ENCODE results near the gene COG8. TPM values are rescaled to one million over a fixed set of nuclear protein-coding genes. Genes with fewer than 3 reads are reported as not detected.

COG8 gene
- total and polyA plus RNA-seq, 4 donors: 11.2 to 37.4 (median 24.2) TPM

DNA sequence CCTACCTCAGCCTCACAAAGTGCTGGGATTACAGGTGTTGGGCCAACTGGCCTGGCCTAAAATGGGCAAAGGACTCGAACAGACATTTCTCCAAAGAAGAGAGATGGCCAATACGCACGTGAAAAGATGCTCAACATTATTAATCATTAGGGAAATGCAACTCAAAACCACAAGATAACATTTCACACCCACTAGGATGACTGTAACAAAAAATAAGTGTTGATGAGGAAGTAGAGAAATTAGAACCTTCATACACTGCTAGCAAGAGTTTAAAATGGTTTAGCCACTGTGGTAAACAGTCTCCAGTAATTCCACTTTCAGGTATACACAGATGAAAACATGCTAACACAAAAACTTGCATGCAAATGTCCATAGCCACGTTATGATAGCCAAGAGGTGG is 6.6 kb upstream of the COG8 start:
- H3K27ac ChIP-seq (ENCODE audit: low read depth in 1 of 2, low read length in 2 of 2): no peak overlapping the region
- H3K4me3 ChIP-seq (ENCODE audit: low read depth in 1 of 3, low read length in 3 of 3): no peak overlapping the region
- WGBS: 84% methylated on average over 4 of the region's 4 CpGs
- no peak for DNase-seq (ENCODE audit: low spot score)
- TF ChIP-seq REST (IDR thresholded peaks at IDR 0.05) (no peak), NR2F2 (IDR thresholded peaks at IDR 0.05) (no peak), EGR1 (IDR thresholded peaks at IDR 0.05; ENCODE audit: low read depth in 2 of 2) (no peak)
- no peaks in the 10 kb centered on the region for H3K27me3 ChIP-seq (ENCODE audit: control insufficient read depth in 4 of 4, insufficient read depth in 4 of 4, low read length in 3 of 4)
- peaks cover 1 to 27% (median 21%) of the 10 kb centered on the region in 4 donors for H3K36me3 ChIP-seq (ENCODE audit: control insufficient read depth in 4 of 4, insufficient read depth in 3 of 4, low read depth in 1 of 4, low read length in 3 of 4)
- no peaks in the 10 kb centered on the region for H3K9me3 ChIP-seq (ENCODE audit: control insufficient read depth in 4 of 4, low read length in 3 of 4)
- H3K9ac ChIP-seq (ENCODE audit: low read depth in 1 of 2, low read length in 2 of 2): no peak overlapping the region
- peaks cover 0 to 4% (median 2%) of the 10 kb centered on the region in 4 donors for H3K4me1 ChIP-seq (ENCODE audit: control insufficient read depth in 4 of 4, insufficient read depth in 4 of 4, low read length in 3 of 4)

DNA sequence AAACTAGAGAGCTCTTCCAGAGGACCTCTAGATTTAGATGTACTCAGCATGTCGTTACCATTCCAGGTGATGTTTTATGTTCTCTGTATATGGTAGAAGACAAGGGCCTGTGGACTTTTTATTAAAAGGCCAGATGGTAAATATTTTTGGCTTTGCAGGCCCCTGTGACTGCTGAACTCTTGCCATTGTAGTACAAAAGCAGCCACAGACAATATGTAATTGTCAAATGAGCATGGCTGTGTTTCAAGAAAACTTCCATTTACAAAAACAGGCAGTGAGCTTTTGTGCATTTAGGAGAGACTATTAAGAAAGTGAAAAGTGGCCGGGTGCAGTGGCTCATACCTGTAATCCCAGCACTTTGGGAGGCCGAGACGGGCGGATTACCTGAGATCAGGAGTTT is 4.8 kb upstream of the COG8 start:
- Histone ChIP-seq H3K27me3 (ENCODE audit: control insufficient read depth in 4 of 4, insufficient read depth in 4 of 4, low read length in 3 of 4) (no peaks in the 10 kb centered on the region), H3K4me3 (ENCODE audit: low read depth in 1 of 3, low read length in 3 of 3) (no peak overlapping the region), H3K9ac (ENCODE audit: low read depth in 1 of 2, low read length in 2 of 2) (no peak overlapping the region), H3K4me1 (ENCODE audit: control insufficient read depth in 4 of 4, insufficient read depth in 4 of 4, low read length in 3 of 4) (peaks cover 0 to 16% (median 7%) of the 10 kb centered on the region in 4 donors), H3K27ac (ENCODE audit: low read depth in 1 of 2, low read length in 2 of 2) (no peak overlapping the region), H3K9me3 (ENCODE audit: control insufficient read depth in 4 of 4, low read length in 3 of 4) (no peaks in the 10 kb centered on the region), H3K36me3 (ENCODE audit: control insufficient read depth in 4 of 4, insufficient read depth in 3 of 4, low read depth in 1 of 4, low read length in 3 of 4) (peaks cover 1 to 24% (median 21%) of the 10 kb centered on the region in 4 donors)
- 97% methylated on average over 5 of the region's 5 CpGs for WGBS
- DNase-seq (ENCODE audit: low spot score): no peak
- TF ChIP-seq NR2F2 (IDR thresholded peaks at IDR 0.05) (no peak), RAD21 (IDR thresholded peaks at IDR 0.05) (no peak)

GRCh38 chr16:69340095-69340644 is 806 bp upstream of the COG8 start:
- H3K36me3 ChIP-seq (ENCODE audit: control insufficient read depth in 4 of 4, insufficient read depth in 3 of 4, low read depth in 1 of 4, low read length in 3 of 4): peaks cover 1 to 35% (median 29%) of the 10 kb centered on the region in 4 donors
- no peak for DNase-seq (ENCODE audit: low spot score)
- H3K27me3 ChIP-seq (ENCODE audit: control insufficient read depth in 4 of 4, insufficient read depth in 4 of 4, low read length in 3 of 4): no peaks in the 10 kb centered on the region
- TF ChIP-seq, protein P1, sequence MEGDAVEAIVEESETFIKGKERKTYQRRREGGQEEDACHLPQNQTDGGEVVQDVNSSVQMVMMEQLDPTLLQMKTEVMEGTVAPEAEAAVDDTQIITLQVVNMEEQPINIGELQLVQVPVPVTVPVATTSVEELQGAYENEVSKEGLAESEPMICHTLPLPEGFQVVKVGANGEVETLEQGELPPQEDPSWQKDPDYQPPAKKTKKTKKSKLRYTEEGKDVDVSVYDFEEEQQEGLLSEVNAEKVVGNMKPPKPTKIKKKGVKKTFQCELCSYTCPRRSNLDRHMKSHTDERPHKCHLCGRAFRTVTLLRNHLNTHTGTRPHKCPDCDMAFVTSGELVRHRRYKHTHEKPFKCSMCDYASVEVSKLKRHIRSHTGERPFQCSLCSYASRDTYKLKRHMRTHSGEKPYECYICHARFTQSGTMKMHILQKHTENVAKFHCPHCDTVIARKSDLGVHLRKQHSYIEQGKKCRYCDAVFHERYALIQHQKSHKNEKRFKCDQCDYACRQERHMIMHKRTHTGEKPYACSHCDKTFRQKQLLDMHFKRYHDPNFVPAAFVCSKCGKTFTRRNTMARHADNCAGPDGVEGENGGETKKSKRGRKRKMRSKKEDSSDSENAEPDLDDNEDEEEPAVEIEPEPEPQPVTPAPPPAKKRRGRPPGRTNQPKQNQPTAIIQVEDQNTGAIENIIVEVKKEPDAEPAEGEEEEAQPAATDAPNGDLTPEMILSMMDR (IDR thresholded peaks at IDR 0.05; ENCODE audit: low read depth, low read length, missing input control): no peak
- TF ChIP-seq NR2F2 (IDR thresholded peaks at IDR 0.05): no peak
- no peak for TF ChIP-seq FOXA1 (IDR thresholded peaks at IDR 0.05)
- no peak for TF ChIP-seq HNF4A (conservative IDR thresholded peaks at IDR 0.05)
- TF ChIP-seq YY1 (IDR thresholded peaks at IDR 0.05): no peak
- no peak for TF ChIP-seq RXRA (IDR thresholded peaks at IDR 0.05)
- TF ChIP-seq ATF3 (IDR thresholded peaks at IDR 0.05): no peak
- no peak for TF ChIP-seq TAF1 (conservative IDR thresholded peaks at IDR 0.05)
- no peak for TF ChIP-seq JUND (IDR thresholded peaks at IDR 0.05)
- TF ChIP-seq ZBTB33 (IDR thresholded peaks at IDR 0.05): no peak
- TF ChIP-seq REST (IDR thresholded peaks at IDR 0.05): no peak
- no peak for TF ChIP-seq RAD21 (IDR thresholded peaks at IDR 0.05)
- TF ChIP-seq, protein P2, sequence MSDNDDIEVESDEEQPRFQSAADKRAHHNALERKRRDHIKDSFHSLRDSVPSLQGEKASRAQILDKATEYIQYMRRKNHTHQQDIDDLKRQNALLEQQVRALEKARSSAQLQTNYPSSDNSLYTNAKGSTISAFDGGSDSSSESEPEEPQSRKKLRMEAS (IDR thresholded peaks at IDR 0.05): no peak
- TF ChIP-seq EGR1 (IDR thresholded peaks at IDR 0.05; ENCODE audit: low read depth in 2 of 2): no peak
- no peak for TF ChIP-seq FOXA2 (IDR thresholded peaks at IDR 0.05)
- no peak for TF ChIP-seq GABPA (IDR thresholded peaks at IDR 0.05 in 1 of 2, conservative IDR thresholded peaks at IDR 0.05 in 1 of 2)

More at GRCh38 chr16:69340095-69340644, 806 bp upstream of the COG8 start:
- H3K4me3 ChIP-seq (ENCODE audit: low read depth in 1 of 3, low read length in 3 of 3): peak overlapping the region; percentile 69 to 95 (median 94)
- peak overlapping the region; percentile 90 for H3K27ac ChIP-seq (ENCODE audit: low read depth in 1 of 2, low read length in 2 of 2)
- H3K9me3 ChIP-seq (ENCODE audit: control insufficient read depth in 4 of 4, low read length in 3 of 4): no peaks in the 10 kb centered on the region
- H3K4me1 ChIP-seq (ENCODE audit: control insufficient read depth in 4 of 4, insufficient read depth in 4 of 4, low read length in 3 of 4): peaks cover 7 to 35% (median 19%) of the 10 kb centered on the region in 4 donors
- WGBS: 8% methylated on average over 16 of the region's 16 CpGs
- peak overlapping the region; percentile 15 to 67 for H3K9ac ChIP-seq (ENCODE audit: low read depth in 1 of 2, low read length in 2 of 2)
